PFSK-1 (cell line): ENCODE measurements around the gene ANKS1B.

Experiments
- POLR2AphosphoS5 ChIP-seq: IDR thresholded peaks from 2 replicates; pipeline ENCODE4 v1.6.1; 2012; ENCODE audit warnings: low read depth, mild to moderate bottlenecking, control low read depth, low read length, moderate library complexity
- TF ChIP-seq, protein P1 (sequence below), 2 experiments: IDR thresholded peaks; 2 replicates each; pipeline versions ENCODE4 v1.6.1 to v1.8.0; 2011 to 2012; ENCODE audit warnings: low read depth in 2 of 2, low read length in 2 of 2, control low read depth in 1 of 2, inconsistent platforms in 1 of 2, mild to moderate bottlenecking in 1 of 2, moderate library complexity in 1 of 2; ENCODE audit not compliant: insufficient read depth in 1 of 2

DNA sequence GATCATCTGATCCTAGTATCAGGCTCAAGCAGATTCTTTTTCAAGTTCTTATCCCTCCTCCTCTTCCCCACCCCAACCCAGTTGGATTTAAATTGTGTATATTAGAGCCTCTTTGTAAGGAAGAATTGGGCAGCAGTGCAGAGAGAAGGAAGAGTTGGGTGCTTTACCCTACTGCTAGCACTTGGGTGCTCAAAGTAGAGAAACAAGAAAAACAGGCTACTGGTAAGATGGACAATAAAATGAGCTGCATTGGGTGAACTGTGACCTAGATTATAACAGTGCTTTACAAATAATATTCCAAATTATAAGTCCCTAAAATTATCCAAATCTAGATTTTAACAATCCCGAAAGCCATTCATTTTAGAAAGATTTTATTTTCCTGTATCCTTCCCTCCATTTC is 700.6 kb downstream of the ANKS1B start:
- TF ChIP-seq POLR2AphosphoS5 = no peak
- TF ChIP-seq, protein P1, sequence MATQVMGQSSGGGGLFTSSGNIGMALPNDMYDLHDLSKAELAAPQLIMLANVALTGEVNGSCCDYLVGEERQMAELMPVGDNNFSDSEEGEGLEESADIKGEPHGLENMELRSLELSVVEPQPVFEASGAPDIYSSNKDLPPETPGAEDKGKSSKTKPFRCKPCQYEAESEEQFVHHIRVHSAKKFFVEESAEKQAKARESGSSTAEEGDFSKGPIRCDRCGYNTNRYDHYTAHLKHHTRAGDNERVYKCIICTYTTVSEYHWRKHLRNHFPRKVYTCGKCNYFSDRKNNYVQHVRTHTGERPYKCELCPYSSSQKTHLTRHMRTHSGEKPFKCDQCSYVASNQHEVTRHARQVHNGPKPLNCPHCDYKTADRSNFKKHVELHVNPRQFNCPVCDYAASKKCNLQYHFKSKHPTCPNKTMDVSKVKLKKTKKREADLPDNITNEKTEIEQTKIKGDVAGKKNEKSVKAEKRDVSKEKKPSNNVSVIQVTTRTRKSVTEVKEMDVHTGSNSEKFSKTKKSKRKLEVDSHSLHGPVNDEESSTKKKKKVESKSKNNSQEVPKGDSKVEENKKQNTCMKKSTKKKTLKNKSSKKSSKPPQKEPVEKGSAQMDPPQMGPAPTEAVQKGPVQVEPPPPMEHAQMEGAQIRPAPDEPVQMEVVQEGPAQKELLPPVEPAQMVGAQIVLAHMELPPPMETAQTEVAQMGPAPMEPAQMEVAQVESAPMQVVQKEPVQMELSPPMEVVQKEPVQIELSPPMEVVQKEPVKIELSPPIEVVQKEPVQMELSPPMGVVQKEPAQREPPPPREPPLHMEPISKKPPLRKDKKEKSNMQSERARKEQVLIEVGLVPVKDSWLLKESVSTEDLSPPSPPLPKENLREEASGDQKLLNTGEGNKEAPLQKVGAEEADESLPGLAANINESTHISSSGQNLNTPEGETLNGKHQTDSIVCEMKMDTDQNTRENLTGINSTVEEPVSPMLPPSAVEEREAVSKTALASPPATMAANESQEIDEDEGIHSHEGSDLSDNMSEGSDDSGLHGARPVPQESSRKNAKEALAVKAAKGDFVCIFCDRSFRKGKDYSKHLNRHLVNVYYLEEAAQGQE (IDR thresholded peaks at IDR 0.05; ENCODE audit: insufficient read depth in 1 of 2, low read depth in 2 of 2, low read length in 2 of 2) = no peak
